ENCODE measurements around the gene RNU6-1.

RNU6-1 gene

DNA sequence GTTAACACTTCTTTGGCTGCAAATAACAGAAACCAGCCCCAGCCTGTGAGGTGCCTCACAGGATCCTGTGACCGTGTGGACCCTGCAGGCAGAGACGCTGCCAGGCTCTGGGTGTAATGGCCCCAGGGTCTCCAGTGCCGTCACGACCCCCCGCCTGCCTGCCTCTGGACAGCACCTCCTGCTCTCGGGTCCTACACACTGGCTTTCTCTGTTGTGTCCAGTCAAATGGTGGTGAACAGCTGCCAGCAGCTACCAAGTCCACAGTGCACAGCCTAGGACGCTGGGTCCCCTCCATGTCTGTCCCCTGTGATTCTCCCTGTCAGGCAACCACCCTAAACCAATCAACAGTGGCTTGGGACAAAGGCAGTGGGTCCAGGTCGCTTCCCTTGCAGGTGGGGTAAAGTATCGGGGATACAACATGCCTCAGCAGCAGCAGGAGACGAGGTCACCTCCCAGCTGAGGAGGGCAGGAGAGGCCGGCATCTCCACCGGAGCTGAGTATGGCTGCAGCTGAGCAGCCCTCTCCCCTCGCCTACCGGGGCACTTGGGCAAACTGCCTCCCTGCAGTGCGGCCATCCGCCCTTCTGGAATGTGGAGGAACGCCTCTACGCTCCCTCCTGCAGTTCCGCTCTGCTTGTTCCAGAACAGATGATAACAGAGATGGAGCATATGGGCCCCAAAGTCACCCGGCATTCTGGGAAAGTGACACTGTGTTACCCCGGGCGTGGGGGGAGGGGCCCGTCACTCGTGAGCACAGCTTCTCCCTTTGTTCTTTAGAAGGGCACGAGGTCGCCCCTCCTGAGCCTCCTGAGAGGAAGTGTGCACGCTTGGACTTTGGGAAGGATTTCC, 35.6 kb downstream of the RNU6-1 start:
- H3K27me3 ChIP-seq (ENCODE audit: control insufficient read depth, insufficient read depth, low read length) = no peaks in the 10 kb centered on the region
- H3K36me3 ChIP-seq (ENCODE audit: insufficient read depth, low read length) = no peaks in the 10 kb centered on the region
- H3K4me1 ChIP-seq (ENCODE audit: control insufficient read depth, insufficient read depth, low read length) = no peaks in the 10 kb centered on the region
- H3K4me3 ChIP-seq (ENCODE audit: low read length) = no peak overlapping the region
- H3K4me2 ChIP-seq (ENCODE audit: low read length) = no peak overlapping the region
- H3K9me3 ChIP-seq (replicated peaks; ENCODE audit: low read length) = no peaks in the 10 kb centered on the region
- H3K9ac ChIP-seq (ENCODE audit: low read depth, low read length) = no peak overlapping the region

DNA sequence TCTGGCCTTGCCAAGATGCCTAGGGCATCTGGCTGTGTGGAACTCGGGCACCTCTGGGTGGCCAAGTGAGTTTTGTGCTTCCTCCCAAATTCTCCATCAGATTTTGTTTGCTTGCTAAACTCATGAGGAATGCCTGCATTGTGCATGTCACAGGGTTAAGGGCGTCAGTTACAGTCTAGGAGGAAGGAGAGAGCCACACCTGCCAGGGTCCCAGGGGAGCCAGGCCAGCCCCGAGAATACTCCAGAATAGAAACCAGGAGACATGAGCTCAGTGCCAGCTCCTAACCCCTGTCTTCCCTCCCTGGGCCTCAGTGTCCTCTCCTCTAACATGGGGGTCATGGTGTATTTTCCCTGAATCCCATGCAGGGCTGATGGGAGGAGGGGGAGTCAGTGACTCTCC, 36.5 kb downstream of the RNU6-1 start:
- Histone ChIP-seq H3K9me3 (replicated peaks; ENCODE audit: low read length) (no peaks in the 10 kb centered on the region), H3K4me3 (ENCODE audit: low read length) (no peak overlapping the region), H3K9ac (ENCODE audit: low read depth, low read length) (no peak overlapping the region), H3K4me1 (ENCODE audit: control insufficient read depth, insufficient read depth, low read length) (no peaks in the 10 kb centered on the region), H3K36me3 (ENCODE audit: insufficient read depth, low read length) (no peaks in the 10 kb centered on the region), H3K4me2 (ENCODE audit: low read length) (no peak overlapping the region), H3K27me3 (ENCODE audit: control insufficient read depth, insufficient read depth, low read length) (no peaks in the 10 kb centered on the region)

GRCh38 chr15:67801926-67802914, 37.6 kb downstream of the RNU6-1 start:
- Histone ChIP-seq H3K4me1 (ENCODE audit: control insufficient read depth, insufficient read depth, low read length) (no peaks in the 10 kb centered on the region), H3K4me2 (ENCODE audit: low read length) (no peak overlapping the region), H3K36me3 (ENCODE audit: insufficient read depth, low read length) (no peaks in the 10 kb centered on the region), H3K4me3 (ENCODE audit: low read length) (no peak overlapping the region), H3K9me3 (replicated peaks; ENCODE audit: low read length) (no peaks in the 10 kb centered on the region), H3K9ac (ENCODE audit: low read depth, low read length) (no peak overlapping the region), H3K27me3 (ENCODE audit: control insufficient read depth, insufficient read depth, low read length) (no peaks in the 10 kb centered on the region)

- Histone ChIP-seq H3K27me3 (ENCODE audit: control insufficient read depth, insufficient read depth, low read length) (no peaks in the 10 kb centered on the region), H3K9me3 (replicated peaks; ENCODE audit: low read length) (no peaks in the 10 kb centered on the region), H3K4me2 (ENCODE audit: low read length) (no peak overlapping the region), H3K36me3 (ENCODE audit: insufficient read depth, low read length) (no peaks in the 10 kb centered on the region), H3K9ac (ENCODE audit: low read depth, low read length) (no peak overlapping the region), H3K4me1 (ENCODE audit: control insufficient read depth, insufficient read depth, low read length) (no peaks in the 10 kb centered on the region), H3K4me3 (ENCODE audit: low read length) (no peak overlapping the region)
These were observed 38.7 kb downstream of the RNU6-1 start for GRCh38 chr15:67801142-67801541.

GRCh38 chr15:67799801-67800205, 40.0 kb downstream of the RNU6-1 start:
- Histone ChIP-seq H3K9ac (ENCODE audit: low read depth, low read length) (no peak overlapping the region), H3K27me3 (ENCODE audit: control insufficient read depth, insufficient read depth, low read length) (no peaks in the 10 kb centered on the region), H3K4me2 (ENCODE audit: low read length) (no peak overlapping the region), H3K36me3 (ENCODE audit: insufficient read depth, low read length) (no peaks in the 10 kb centered on the region), H3K4me3 (ENCODE audit: low read length) (no peak overlapping the region), H3K9me3 (replicated peaks; ENCODE audit: low read length) (peaks cover 1% of the 10 kb centered on the region), H3K4me1 (ENCODE audit: control insufficient read depth, insufficient read depth, low read length) (no peaks in the 10 kb centered on the region)

DNA sequence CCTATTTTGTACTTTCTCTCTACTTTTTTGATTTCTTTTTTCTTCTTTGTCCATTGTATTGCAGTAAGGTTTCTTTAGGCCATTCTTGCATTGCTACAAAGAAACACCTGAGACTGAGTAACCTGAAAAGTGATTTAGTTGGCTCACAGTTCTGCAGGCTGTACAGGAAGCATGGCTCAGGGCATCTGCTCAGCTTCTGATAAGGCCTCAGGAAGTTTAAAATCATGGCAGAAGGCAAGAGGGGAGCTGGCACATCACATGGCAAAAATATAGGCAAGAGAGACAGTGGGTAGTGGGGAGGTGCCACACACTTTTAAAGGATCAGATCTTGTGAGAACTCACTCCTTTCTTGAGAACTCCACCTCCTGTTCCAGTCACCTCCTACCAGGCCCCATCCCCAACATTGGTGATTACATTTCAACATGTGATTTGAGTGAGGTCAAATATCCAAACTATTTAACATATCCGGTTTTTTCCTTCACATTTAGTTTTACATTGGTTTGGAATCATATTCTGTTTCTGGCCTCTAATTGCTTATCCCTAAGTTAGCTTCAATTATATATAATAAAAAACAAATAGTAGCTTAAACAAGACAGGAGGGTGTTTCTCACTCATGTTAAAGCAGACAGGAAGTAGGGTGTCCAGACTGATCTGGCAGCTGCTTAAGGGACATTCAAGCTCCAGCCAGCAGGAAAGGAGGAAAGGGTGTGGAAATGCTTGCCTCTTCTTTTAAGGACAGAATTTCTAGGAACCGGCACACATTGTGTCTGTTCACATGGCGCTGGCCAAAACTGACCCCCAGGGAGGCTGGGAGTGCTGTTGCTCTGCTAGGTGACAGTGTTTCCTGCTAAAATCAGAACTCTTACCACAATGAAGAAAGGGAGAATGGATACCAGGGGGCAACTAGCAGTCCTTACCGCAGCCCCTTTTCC, 43.4 kb downstream of the RNU6-1 start:
- peaks cover 3% of the 10 kb centered on the region for H3K9me3 ChIP-seq (replicated peaks; ENCODE audit: low read length)
- no peak overlapping the region for H3K4me3 ChIP-seq (ENCODE audit: low read length)
- no peaks in the 10 kb centered on the region for H3K27me3 ChIP-seq (ENCODE audit: control insufficient read depth, insufficient read depth, low read length)
- H3K4me2 ChIP-seq (ENCODE audit: low read length) = no peak overlapping the region
- H3K9ac ChIP-seq (ENCODE audit: low read depth, low read length) = no peak overlapping the region
- H3K36me3 ChIP-seq (ENCODE audit: insufficient read depth, low read length) = no peaks in the 10 kb centered on the region
- no peaks in the 10 kb centered on the region for H3K4me1 ChIP-seq (ENCODE audit: control insufficient read depth, insufficient read depth, low read length)

GRCh38 chr15:67794832-67795574, 44.8 kb downstream of the RNU6-1 start:
- Histone ChIP-seq H3K4me3 (ENCODE audit: low read length) (no peak overlapping the region), H3K4me1 (ENCODE audit: control insufficient read depth, insufficient read depth, low read length) (no peaks in the 10 kb centered on the region), H3K36me3 (ENCODE audit: insufficient read depth, low read length) (no peaks in the 10 kb centered on the region), H3K9ac (ENCODE audit: low read depth, low read length) (no peak overlapping the region), H3K27me3 (ENCODE audit: control insufficient read depth, insufficient read depth, low read length) (no peaks in the 10 kb centered on the region), H3K4me2 (ENCODE audit: low read length) (no peak overlapping the region), H3K9me3 (replicated peaks; ENCODE audit: low read length) (peaks cover 3% of the 10 kb centered on the region)

- no peaks in the 10 kb centered on the region for H3K27me3 ChIP-seq (ENCODE audit: control insufficient read depth, insufficient read depth, low read length)
- no peak overlapping the region for H3K4me3 ChIP-seq (ENCODE audit: low read length)
- no peak overlapping the region for H3K9ac ChIP-seq (ENCODE audit: low read depth, low read length)
- H3K9me3 ChIP-seq (replicated peaks; ENCODE audit: low read length) = peaks cover 3% of the 10 kb centered on the region
- H3K4me1 ChIP-seq (ENCODE audit: control insufficient read depth, insufficient read depth, low read length) = no peaks in the 10 kb centered on the region
- H3K36me3 ChIP-seq (ENCODE audit: insufficient read depth, low read length) = no peaks in the 10 kb centered on the region
- H3K4me2 ChIP-seq (ENCODE audit: low read length) = no peak overlapping the region
These were observed 47.4 kb downstream of the RNU6-1 start for GRCh38 chr15:67792250-67792942.

DNA sequence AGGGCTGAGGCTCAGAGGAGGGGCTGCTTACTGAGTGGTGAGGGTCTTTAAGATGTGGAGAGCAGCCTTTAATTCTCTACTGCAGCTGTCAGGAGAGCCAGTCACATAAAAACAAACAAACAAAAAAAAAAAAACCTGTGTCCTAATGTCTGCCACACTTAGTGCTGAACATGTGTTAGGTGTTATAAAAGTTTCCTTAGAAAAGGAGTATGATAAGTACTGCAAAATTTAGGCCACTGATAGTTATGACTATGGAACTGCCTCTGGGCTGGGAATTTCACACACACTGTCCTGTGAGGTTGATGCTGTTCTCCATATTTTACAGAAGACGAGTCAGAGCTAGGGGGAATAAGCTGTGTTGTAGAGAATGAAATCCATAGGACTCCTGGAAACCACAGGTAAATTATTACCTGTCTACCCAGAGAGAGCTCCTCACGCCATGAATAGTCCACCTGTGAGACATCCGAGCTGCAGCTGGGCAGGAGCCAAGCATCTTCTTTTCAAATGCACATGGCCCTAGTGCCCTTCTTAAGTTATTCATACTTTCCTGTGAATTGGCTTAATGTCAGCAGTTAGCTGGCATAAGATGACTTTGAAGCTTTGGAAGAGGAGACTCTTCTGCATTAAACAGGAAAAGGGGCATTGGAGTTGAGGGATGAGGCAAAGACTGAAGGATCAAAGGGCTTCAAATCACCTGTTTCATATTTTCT, 49.1 kb downstream of the RNU6-1 start:
- no peak overlapping the region for H3K4me3 ChIP-seq (ENCODE audit: low read length)
- no peaks in the 10 kb centered on the region for H3K36me3 ChIP-seq (ENCODE audit: insufficient read depth, low read length)
- H3K4me1 ChIP-seq (ENCODE audit: control insufficient read depth, insufficient read depth, low read length) = no peaks in the 10 kb centered on the region
- peaks cover 3% of the 10 kb centered on the region for H3K9me3 ChIP-seq (replicated peaks; ENCODE audit: low read length)
- H3K4me2 ChIP-seq (ENCODE audit: low read length) = no peak overlapping the region
- no peak overlapping the region for H3K9ac ChIP-seq (ENCODE audit: low read depth, low read length)
- H3K27me3 ChIP-seq (ENCODE audit: control insufficient read depth, insufficient read depth, low read length) = no peaks in the 10 kb centered on the region
